Coronary artery (tissue), 2 donors: ENCODE data around the gene B3GNT3.
A peak's percentile ranks its signal among the peaks of the same experiment; 100 is the strongest.

Source experiments
- DNase-seq: peaks from one replicate; pipeline ENCODE4 v3.0.0-alpha.2; 2017; ENCODE audit warnings: low spot score
- H3K27ac ChIP-seq, 2 donors: fragments of 200-600 bp; sonication (generic); one replicate each; pipeline ENCODE4 v1.5.1; 2016 to 2019
- H3K4me3 ChIP-seq: fragments of 200-600 bp; sonication (generic); 2 replicates; pipeline ENCODE4 v1.5.1; 2016; ENCODE audit warnings: mild to moderate bottlenecking, moderate library complexity
- CTCF ChIP-seq: fragments of 200-600 bp; sonication (generic); IDR thresholded peaks from one replicate; pipeline ENCODE4 v1.5.1; 2019; ENCODE audit warnings: antibody characterized with exemption

The B3GNT3 gene

DNA sequence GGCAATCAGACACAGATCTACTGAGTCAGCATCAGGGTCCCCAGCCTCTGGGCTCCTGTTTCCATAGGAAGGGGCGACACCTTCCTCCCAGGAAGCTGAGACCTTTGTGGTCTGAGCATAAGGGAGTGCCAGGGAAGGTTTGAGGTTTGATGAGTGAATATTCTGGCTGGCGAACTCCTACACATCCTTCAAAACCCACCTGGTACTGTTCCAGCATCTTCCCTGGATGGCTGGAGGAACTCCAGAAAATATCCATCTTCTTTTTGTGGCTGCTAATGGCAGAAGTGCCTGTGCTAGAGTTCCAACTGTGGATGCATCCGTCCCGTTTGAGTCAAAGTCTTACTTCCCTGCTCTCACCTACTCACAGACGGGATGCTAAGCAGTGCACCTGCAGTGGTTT lies 17.2 kb downstream of the B3GNT3 start:
- no peak overlapping the region for H3K4me3 ChIP-seq
- no peak overlapping the region for H3K27ac ChIP-seq
- DNase-seq = no peak
- TF ChIP-seq CTCF = no peak

DNA sequence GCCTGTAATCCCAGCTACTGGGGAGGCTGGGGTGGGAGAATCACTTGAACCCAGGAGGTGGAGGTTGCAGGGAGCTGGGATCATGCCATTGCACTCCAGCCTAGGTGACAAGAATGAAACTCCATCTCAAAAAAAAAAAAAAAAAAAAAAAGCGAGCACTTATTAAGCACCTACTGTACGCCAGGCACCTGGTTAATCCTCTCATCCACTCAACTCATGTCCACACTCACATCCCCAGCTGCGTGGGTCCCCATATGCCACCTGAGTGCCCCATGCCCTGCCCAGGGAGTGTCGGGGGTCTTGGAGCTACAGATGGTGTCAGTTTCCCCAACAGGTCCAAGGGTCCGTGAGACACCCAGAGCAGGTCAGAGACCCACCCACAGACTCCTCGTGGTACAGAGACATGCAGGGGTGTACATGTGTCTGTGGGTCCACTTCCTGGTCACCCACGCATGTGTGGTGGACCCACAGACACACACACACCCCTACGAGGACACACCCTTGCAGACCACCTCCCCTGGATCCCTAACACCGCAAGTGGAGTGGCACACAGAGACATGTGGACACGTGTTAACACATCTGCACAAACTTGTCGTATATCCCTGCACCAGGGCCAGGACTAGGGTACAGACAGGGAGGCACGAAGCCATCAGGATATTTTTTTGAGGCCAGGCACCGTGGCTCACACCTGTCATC lies 22.9 kb downstream of the B3GNT3 start:
- no peak overlapping the region for H3K4me3 ChIP-seq
- TF ChIP-seq CTCF = no peak
- no peak for DNase-seq
- no peak overlapping the region for H3K27ac ChIP-seq

DNA sequence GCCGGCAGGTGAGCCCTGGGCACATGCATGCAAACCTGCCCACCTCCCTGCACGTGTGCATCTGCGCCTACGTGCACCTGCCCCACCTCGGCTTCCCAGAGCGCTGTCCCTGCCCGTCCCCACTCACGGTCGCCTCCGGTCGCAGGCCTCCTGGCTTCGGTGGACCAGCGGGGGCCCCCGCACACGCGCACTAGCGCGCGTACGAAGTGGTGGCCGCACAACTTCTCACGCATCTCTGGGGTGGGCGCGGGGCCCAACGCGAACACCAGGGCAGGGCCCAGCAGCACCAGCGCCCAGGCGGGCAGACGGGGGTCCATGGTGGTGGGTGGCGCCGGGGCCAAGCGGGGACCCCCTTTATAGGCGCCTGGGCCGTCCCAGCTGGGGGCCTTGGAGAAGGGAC lies 26.3 kb downstream of the B3GNT3 start, which contains the start of gene INSL3:
INSL3 (minus strand) TSS at position 330 of the 400 bp plus-strand sequence; CDS start at position 317, 13 bp downstream.
- no peak within 1 kb of the TSS for H3K27ac ChIP-seq
- no peak for DNase-seq
- no peak within 1 kb of the TSS for H3K4me3 ChIP-seq
- TF ChIP-seq CTCF = no peak

- no peak overlapping the region for H3K27ac ChIP-seq
- DNase-seq = no peak
- H3K4me3 ChIP-seq = no peak overlapping the region
- no peak for TF ChIP-seq CTCF
Observed at GRCh38 chr19:17824339-17824738, 29.4 kb downstream of the B3GNT3 start.

DNA sequence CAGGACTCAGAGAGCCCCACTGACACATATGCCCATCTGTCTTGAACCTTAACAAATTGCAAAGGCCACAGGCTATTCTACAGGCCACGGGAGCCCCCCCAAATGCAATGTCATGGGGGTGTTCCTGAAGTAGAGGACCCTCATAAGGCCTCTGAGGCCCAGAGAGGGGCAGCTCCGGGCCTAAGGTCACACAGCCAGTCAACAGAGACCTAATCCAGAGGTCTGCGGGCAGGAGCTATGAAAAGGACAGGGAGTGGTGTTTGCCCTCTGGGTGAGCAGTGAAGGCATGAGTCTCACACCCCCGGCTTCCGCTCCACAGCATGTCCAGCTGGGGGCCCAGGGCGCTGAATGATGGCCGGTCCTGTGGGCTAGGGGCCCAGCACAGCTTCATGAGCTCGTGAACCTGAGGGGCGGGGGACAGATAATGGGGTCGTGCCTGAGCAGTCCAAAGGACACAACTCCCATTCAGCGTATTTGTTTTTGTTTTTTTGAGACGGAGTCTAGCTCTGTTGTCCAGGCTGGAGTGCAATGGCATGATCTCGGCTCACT lies 31.6 kb downstream of the B3GNT3 start:
- no peak overlapping the region for H3K27ac ChIP-seq
- no peak overlapping the region for H3K4me3 ChIP-seq
- no peak for TF ChIP-seq CTCF
- DNase-seq = no peak

- peak overlapping the region; percentile 36 for H3K4me3 ChIP-seq
- no peak for TF ChIP-seq CTCF
- no peak for DNase-seq
- peak overlapping the region in 1 of 2 donors; percentile 6 for H3K27ac ChIP-seq
Observed at GRCh38 chr19:17829855-17830566, 35.1 kb downstream of the B3GNT3 start.
